CD14-positive monocyte (primary cell): Measurements from ENCODE around the gene MDP1. TPM values are rescaled to one million over a fixed set of nuclear protein-coding genes. Genes with fewer than 3 reads are reported as not detected.
"Not testable (repeated sequence)": the region's sequence is repeated elsewhere in the genome, so short reads cannot be mapped to it uniquely, and the experiment has no call there.

Experiments used
- DNase-seq, 3 donors: peaks; one replicate each; pipeline ENCODE4 v3.0.0-alpha.2; 2011 to 2022
- H2AFZ ChIP-seq: 2 replicates; pipeline ENCODE4 v1.6.0; 2012; ENCODE audit warnings: mild to moderate bottlenecking, low read depth, low read length, inconsistent platforms; ENCODE audit not compliant: insufficient read depth, poor library complexity, severe bottlenecking
- H3K27ac ChIP-seq, 2 donors: 1 replicate in 1 of 2; 2 replicates in 1 of 2; pipeline ENCODE4 v1.5.1; 2012 to 2013; ENCODE audit warnings: low read length in 2 of 2, control low read depth in 1 of 2, inconsistent platforms in 1 of 2, low read depth in 1 of 2, mild to moderate bottlenecking in 1 of 2
- H3K27me3 ChIP-seq, 2 donors: one replicate each; pipeline versions ENCODE4 v1.6.0 to v1.6.1; 2011 to 2013; ENCODE audit warnings: low read length in 2 of 2; ENCODE audit not compliant: control insufficient read depth in 2 of 2, insufficient read depth in 2 of 2
- H3K36me3 ChIP-seq, 2 donors: replicated peaks in 1 of 2; 1 replicate in 1 of 2; 2 replicates in 1 of 2; pipeline versions ENCODE4 v1.5.1 to v1.6.1; 2012 to 2013; ENCODE audit warnings: low read length in 2 of 2, control low read depth in 1 of 2, inconsistent platforms in 1 of 2, mild to moderate bottlenecking in 1 of 2; ENCODE audit not compliant: insufficient read depth in 2 of 2, control insufficient read depth in 1 of 2
- H3K4me1 ChIP-seq, 2 donors: 1 replicate in 1 of 2; 2 replicates in 1 of 2; pipeline versions ENCODE4 v1.5.1 to v1.6.1; 2012 to 2013; ENCODE audit warnings: low read length in 2 of 2, control low read depth in 1 of 2, inconsistent platforms in 1 of 2, mild to moderate bottlenecking in 1 of 2, moderate library complexity in 1 of 2; ENCODE audit not compliant: insufficient read depth in 2 of 2, control insufficient read depth in 1 of 2
- H3K4me2 ChIP-seq: replicated peaks from 2 replicates; pipeline ENCODE3; 2012; ENCODE audit warnings: low read length, moderate library complexity, mild to moderate bottlenecking; ENCODE audit not compliant: poor library complexity, severe bottlenecking; ENCODE audit errors: extremely low read depth
- H3K4me3 ChIP-seq, 3 experiments: fragments of 200-600 bp in 1 of 3; sonication (generic) in 1 of 3; replicated peaks in 1 of 3; 1 replicate in 2 of 3; 2 replicates in 1 of 3; pipeline ENCODE4 v1.5.1; 2011 to 2013; ENCODE audit warnings: low read length in 3 of 3, mild to moderate bottlenecking in 3 of 3, control low read depth in 2 of 3, low read depth in 2 of 3, inconsistent platforms in 1 of 3, moderate library complexity in 1 of 3
- H3K79me2 ChIP-seq: 2 replicates; pipeline ENCODE4 v1.6.0; 2012; ENCODE audit warnings: mild to moderate bottlenecking, control low read depth, inconsistent platforms, low read length, moderate library complexity; ENCODE audit not compliant: insufficient read depth
- H3K9ac ChIP-seq: 2 replicates; pipeline ENCODE4 v1.6.0; 2017; ENCODE audit warnings: low read length, mild to moderate bottlenecking; ENCODE audit not compliant: insufficient read depth, poor library complexity, severe bottlenecking
- H3K9me3 ChIP-seq, 2 donors: replicated peaks in 1 of 2; 1 replicate in 1 of 2; 2 replicates in 1 of 2; pipeline versions ENCODE4 v1.5.1 to v1.6.1; 2012 to 2013; ENCODE audit warnings: low read length in 2 of 2, control low read depth in 1 of 2; ENCODE audit not compliant: control insufficient read depth in 1 of 2, insufficient read depth in 1 of 2
- H4K20me1 ChIP-seq: 2 replicates; pipeline ENCODE4 v1.6.0; 2012; ENCODE audit warnings: mild to moderate bottlenecking, low read length, control low read depth, moderate library complexity; ENCODE audit not compliant: insufficient read depth
- H3K27ac Mint-ChIP-seq, 7 donors: one replicate each; pipeline ENCODE4 v1.8.0; 2020; ENCODE audit warnings: mild to moderate bottlenecking in 7 of 7, mixed read lengths in 7 of 7, moderate library complexity in 6 of 7, inconsistent platforms in 2 of 7
- H3K27me3 Mint-ChIP-seq, 3 donors: one replicate each; pipeline ENCODE4 v1.8.0; 2021 to 2022; ENCODE audit warnings: low read depth in 3 of 3, mild to moderate bottlenecking in 3 of 3, mixed read lengths in 3 of 3, moderate library complexity in 3 of 3, inconsistent platforms in 1 of 3
- H3K36me3 Mint-ChIP-seq, 2 donors: one replicate each; pipeline ENCODE4 v1.8.0; 2020; ENCODE audit warnings: mixed read lengths in 2 of 2, inconsistent platforms in 1 of 2, mild to moderate bottlenecking in 1 of 2
- H3K4me1 Mint-ChIP-seq: one replicate; pipeline ENCODE4 v1.8.0; 2020; ENCODE audit warnings: mild to moderate bottlenecking, mixed read lengths
- H3K4me3 Mint-ChIP-seq, 2 donors: one replicate each; pipeline ENCODE4 v1.8.0; 2020; ENCODE audit warnings: mild to moderate bottlenecking in 2 of 2, mixed read lengths in 2 of 2, moderate library complexity in 1 of 2
- H3K9me3 Mint-ChIP-seq, 7 donors: one replicate each; pipeline ENCODE4 v1.8.0; 2020 to 2022; ENCODE audit warnings: mixed read lengths in 7 of 7, mild to moderate bottlenecking in 6 of 7, moderate library complexity in 6 of 7, inconsistent platforms in 2 of 7
- CTCF ChIP-seq: fragments of 200-600 bp; IDR thresholded peaks from one replicate; pipeline ENCODE4 v1.8.0; 2022; ENCODE audit warnings: antibody characterized with exemption, mild to moderate bottlenecking
- WGBS: methylation state at CpG from one replicate; pipeline ENCODE4 v1.1.5; 2013; ENCODE audit warnings: missing lambda C conversion rate; ENCODE audit not compliant: insufficient coverage; 5-methylcytosine and 5-hydroxymethylcytosine counted together
- intact Hi-C, 2 donors: fragments of 100-400 bp; cut with micrococcal nuclease; formaldehyde crosslinking; loops; one replicate each; pipeline versions ENCODE4 v1.15.0 to v1.15.1; 2023
- polyA plus RNA-seq, 3 donors: library from polyadenylated mRNA; depleted of rRNA in 1 of 3; unstranded in 2 of 3; stranded (reverse) in 1 of 3; fragments of 300-500 nt in 2 of 3; fragments of >200 nt in 1 of 3; fragmentation: Illumina TruSeq in 2 of 3; gene quantifications; 1 replicate in 2 of 3; 2 replicates in 1 of 3; pipeline ENCODE4 v1.2.3, GENCODE V29; 2012 to 2021

The MDP1 gene
- polyA plus RNA-seq, 3 donors: 17.5 to 49.6 (median 37.5) TPM

GRCh38 chr14:24247422-24247821, 31.6 kb upstream of the MDP1 start:
- peaks cover 36% of the 10 kb centered on the region for H3K4me1 Mint-ChIP-seq
- no peak for DNase-seq

GRCh38 chr14:24246765-24247212, 30.9 kb upstream of the MDP1 start:
- 100% methylated on average over 2 of the region's 3 CpGs for WGBS
- H3K27ac ChIP-seq: peak overlapping the region in 1 of 2 donors; percentile 60
- no peak for TF ChIP-seq CTCF

More at GRCh38 chr14:24247422-24247821, 31.6 kb upstream of the MDP1 start:
- TF ChIP-seq CTCF: no peak
- Histone ChIP-seq H3K27me3 (no peaks in the 10 kb centered on the region), H2AFZ (no peak overlapping the region), H3K9ac (no peak overlapping the region), H3K79me2 (no peaks in the 10 kb centered on the region), H3K4me3 (no peak overlapping the region), H3K4me1 (peaks cover 15 to 47% of the 10 kb centered on the region in 2 donors), H3K36me3 (peaks cover 17 to 35% of the 10 kb centered on the region in 2 donors), H3K9me3 (no peaks in the 10 kb centered on the region), H3K4me2 (no peak overlapping the region), H4K20me1 (no peaks in the 10 kb centered on the region), H3K27ac (peak overlapping the region in 1 of 2 donors; percentile 60)
- 73% methylated on average over 5 of the region's 7 CpGs for whole genome bisulfite sequencing
- Mint-ChIP-seq H3K27me3 (no peaks in the 10 kb centered on the region), H3K36me3 (peaks cover 24 to 32% of the 10 kb centered on the region in 2 donors), H3K27ac (peak overlapping the region in 5 of 7 donors; percentile 4 to 93 (median 48)), H3K4me3 (no peak overlapping the region), H3K9me3 (peaks cover 0 to 2% (median 0%) of the 10 kb centered on the region in 7 donors)
- intact Hi-C loops: loop anchor here in 1 of 2 donors (10.0 kb wide), 1 partner anchor 187 kb away; no protein-coding TSS in a partner anchor

GRCh38 chr14:24245350-24245749, 29.5 kb upstream of the MDP1 start:
- Histone ChIP-seq H4K20me1 (peaks cover 18% of the 10 kb centered on the region), H3K79me2 (peaks cover 18% of the 10 kb centered on the region), H3K27ac (peak overlapping the region in 1 of 2 donors; percentile 2), H3K4me1 (peaks cover 32 to 56% of the 10 kb centered on the region in 2 donors), H3K36me3 (peaks cover 16 to 29% of the 10 kb centered on the region in 2 donors)
- 98% methylated on average over 8 of the region's 11 CpGs for WGBS
- not testable (repeated sequence) for DNase-seq, H3K9me3 ChIP-seq, H3K27me3 ChIP-seq, H3K4me3 Mint-ChIP-seq, H2AFZ ChIP-seq, H3K9ac ChIP-seq, H3K4me3 ChIP-seq, H3K9me3 Mint-ChIP-seq, H3K4me2 ChIP-seq, H3K27me3 Mint-ChIP-seq
- intact Hi-C loops: loop anchor here in 1 of 2 donors (10.0 kb wide), 1 partner anchor 189 kb away; no protein-coding TSS in a partner anchor
- Mint-ChIP-seq H3K4me1 (peaks cover 43% of the 10 kb centered on the region), H3K36me3 (peaks cover 28 to 33% of the 10 kb centered on the region in 2 donors), H3K27ac (peak overlapping the region in 1 of 7 donors; percentile 12)

More at GRCh38 chr14:24246765-24247212, 30.9 kb upstream of the MDP1 start:
- peak in 2 of 3 donors; percentile 31 to 37 for DNase-seq
- Mint-ChIP-seq H3K27ac (peak overlapping the region in 6 of 7 donors; percentile 4 to 93 (median 71)), H3K27me3 (no peaks in the 10 kb centered on the region), H3K36me3 (peaks cover 23 to 31% of the 10 kb centered on the region in 2 donors), H3K4me1 (peaks cover 39% of the 10 kb centered on the region), H3K4me3 (peak overlapping the region in 1 of 2 donors; percentile 65), H3K9me3 (peaks cover 0 to 2% (median 0%) of the 10 kb centered on the region in 7 donors)
- H3K79me2 ChIP-seq: peaks cover 4% of the 10 kb centered on the region
- no peak overlapping the region for H3K4me3 ChIP-seq
- H3K27me3 ChIP-seq: no peaks in the 10 kb centered on the region
- H2AFZ ChIP-seq: peak overlapping the region; percentile 60
- peaks cover 3% of the 10 kb centered on the region for H4K20me1 ChIP-seq
- H3K9ac ChIP-seq: no peak overlapping the region
- intact Hi-C loops: loop anchor here in 1 of 2 donors (10.0 kb wide), 1 partner anchor 188 kb away; no protein-coding TSS in a partner anchor
- peaks cover 13 to 29% of the 10 kb centered on the region in 2 donors for H3K36me3 ChIP-seq
- H3K9me3 ChIP-seq: no peaks in the 10 kb centered on the region
- H3K4me2 ChIP-seq: peak overlapping the region; percentile 20
- H3K4me1 ChIP-seq: peaks cover 18 to 50% of the 10 kb centered on the region in 2 donors
